HG03103 (cell line): ENCODE measurements around the gene VEPH1.

ENCODE experiments used
- ATAC-seq: cut with Tn5 transposase; IDR thresholded peaks from one replicate; pipeline ENCODE4 v1.9.1; 2021; ENCODE audit warnings: low read depth; ENCODE audit not compliant: unreplicated experiment

Gene VEPH1

GRCh38 chr3:157313186-157313585, 190.0 kb downstream of the VEPH1 start:
- ATAC-seq: no peak

GRCh38 chr3:157312376-157312745, 190.9 kb downstream of the VEPH1 start:
- ATAC-seq: no peak

GRCh38 chr3:157311633-157312375, 191.4 kb downstream of the VEPH1 start:
- ATAC-seq: no peak

GRCh38 chr3:157310329-157311052, 192.7 kb downstream of the VEPH1 start:
- no peak for ATAC-seq

GRCh38 chr3:157306502-157306901, 196.7 kb downstream of the VEPH1 start:
- ATAC-seq: no peak

GRCh38 chr3:157305392-157305791, 197.8 kb downstream of the VEPH1 start:
- ATAC-seq: no peak

- no peak for ATAC-seq
Measured at GRCh38 chr3:157301755-157302154, 201.5 kb downstream of the VEPH1 start.

GRCh38 chr3:157300981-157301663, 202.1 kb downstream of the VEPH1 start:
- ATAC-seq: no peak

GRCh38 chr3:157300094-157300493, 203.1 kb downstream of the VEPH1 start:
- no peak for ATAC-seq

- ATAC-seq: no peak
Measured at GRCh38 chr3:157297328-157297915, 205.8 kb downstream of the VEPH1 start.

GRCh38 chr3:157294953-157295352, 208.3 kb downstream of the VEPH1 start:
- ATAC-seq: no peak

GRCh38 chr3:157294491-157294890, 208.7 kb downstream of the VEPH1 start:
- no peak for ATAC-seq

GRCh38 chr3:157290766-157291165, 212.4 kb downstream of the VEPH1 start:
- ATAC-seq: no peak

GRCh38 chr3:157285966-157286365, 217.2 kb downstream of the VEPH1 start:
- ATAC-seq: no peak

GRCh38 chr3:157285141-157285540, 218.1 kb downstream of the VEPH1 start:
- no peak for ATAC-seq

- no peak for ATAC-seq
Measured at GRCh38 chr3:157284688-157285087, 218.5 kb downstream of the VEPH1 start.

- no peak for ATAC-seq
Measured at GRCh38 chr3:157282261-157283191, 220.7 kb downstream of the VEPH1 start.

GRCh38 chr3:157280786-157281185, 222.4 kb downstream of the VEPH1 start:
- no peak for ATAC-seq

- ATAC-seq: no peak
Measured at GRCh38 chr3:157280354-157280753, 222.9 kb downstream of the VEPH1 start.

- no peak for ATAC-seq
Measured at GRCh38 chr3:157279237-157279636, 224.0 kb downstream of the VEPH1 start.
